GM21737 (cell line): ENCODE results near the gene WIZ.
"Not testable (repeated sequence)": the region's sequence is repeated elsewhere in the genome, so short reads cannot be mapped to it uniquely, and the experiment has no call there.

ENCODE experiments used
- ATAC-seq: cut with Tn5 transposase; IDR thresholded peaks from one replicate; pipeline ENCODE4 v1.9.1; 2021; ENCODE audit warnings: mild to moderate bottlenecking, moderate library complexity; ENCODE audit not compliant: unreplicated experiment

The WIZ gene

GRCh38 chr19:15417699-15418098 is 32.1 kb downstream of the WIZ start:
- no peak for ATAC-seq

DNA sequence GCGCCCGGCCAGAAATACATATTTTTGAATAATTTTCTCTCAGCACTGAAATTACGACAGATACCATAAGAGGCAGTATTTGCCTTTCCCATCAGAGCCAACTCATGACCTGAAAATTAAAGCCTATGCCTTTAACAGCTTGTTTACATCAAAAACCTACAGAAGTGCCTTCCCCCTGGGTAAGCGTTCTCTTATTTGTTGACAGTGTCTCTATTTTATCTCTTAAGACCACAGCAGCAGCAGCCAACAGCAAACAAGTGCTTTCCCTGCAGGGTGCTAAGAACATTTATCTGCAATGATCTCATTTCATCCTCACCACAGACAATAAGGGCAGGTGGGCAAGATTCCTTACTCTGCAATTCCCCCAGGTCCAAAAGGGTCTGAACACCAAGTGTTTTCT is 36.9 kb downstream of the WIZ start:
- no peak for ATAC-seq

GRCh38 chr19:15411351-15411750 is 38.4 kb downstream of the WIZ start:
- not testable (repeated sequence) for ATAC-seq

DNA sequence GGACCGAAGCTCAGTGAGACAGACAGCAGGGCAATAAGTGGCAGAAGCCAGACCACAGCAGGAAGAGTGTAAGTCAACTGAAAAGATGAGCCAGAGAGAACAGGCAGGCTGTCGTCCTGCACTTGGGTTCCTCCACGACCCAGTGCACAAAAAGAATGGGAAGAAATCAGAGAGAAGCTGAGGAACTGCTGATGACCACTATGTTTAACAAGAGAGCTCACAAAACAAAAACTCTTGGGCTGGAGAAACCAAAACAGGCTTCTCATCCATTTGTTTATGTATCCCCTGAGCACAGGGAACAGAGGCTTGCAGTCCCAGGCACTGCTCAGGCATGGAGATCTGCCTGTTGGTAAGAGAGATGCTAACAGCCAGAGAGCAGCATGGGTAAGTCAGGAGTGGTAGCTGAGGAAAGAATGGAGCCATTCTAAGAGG is 45.0 kb downstream of the WIZ start:
- ATAC-seq, result no peak

GRCh38 chr19:15404097-15404779 is 45.5 kb downstream of the WIZ start:
- ATAC-seq, result no peak

DNA sequence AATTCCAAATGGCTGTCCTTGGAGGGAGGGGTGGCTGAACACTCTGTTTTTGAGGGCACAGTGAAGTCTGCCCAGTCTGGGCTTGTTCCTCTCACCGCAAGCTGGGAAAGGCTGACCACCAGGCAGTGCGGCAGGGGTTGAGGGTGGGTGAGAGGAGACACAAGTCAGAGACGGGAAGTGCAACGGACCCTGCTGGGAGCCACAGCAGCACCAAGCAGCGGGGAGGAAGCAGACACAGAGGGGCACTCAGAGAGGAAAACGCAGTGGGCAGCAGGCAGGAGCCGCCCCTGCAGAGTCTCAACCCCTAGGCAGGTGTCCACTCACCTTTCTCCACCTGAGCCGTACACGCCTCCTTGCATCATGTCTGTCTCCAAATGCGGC is 46.6 kb downstream of the WIZ start:
- ATAC-seq, result no peak

DNA sequence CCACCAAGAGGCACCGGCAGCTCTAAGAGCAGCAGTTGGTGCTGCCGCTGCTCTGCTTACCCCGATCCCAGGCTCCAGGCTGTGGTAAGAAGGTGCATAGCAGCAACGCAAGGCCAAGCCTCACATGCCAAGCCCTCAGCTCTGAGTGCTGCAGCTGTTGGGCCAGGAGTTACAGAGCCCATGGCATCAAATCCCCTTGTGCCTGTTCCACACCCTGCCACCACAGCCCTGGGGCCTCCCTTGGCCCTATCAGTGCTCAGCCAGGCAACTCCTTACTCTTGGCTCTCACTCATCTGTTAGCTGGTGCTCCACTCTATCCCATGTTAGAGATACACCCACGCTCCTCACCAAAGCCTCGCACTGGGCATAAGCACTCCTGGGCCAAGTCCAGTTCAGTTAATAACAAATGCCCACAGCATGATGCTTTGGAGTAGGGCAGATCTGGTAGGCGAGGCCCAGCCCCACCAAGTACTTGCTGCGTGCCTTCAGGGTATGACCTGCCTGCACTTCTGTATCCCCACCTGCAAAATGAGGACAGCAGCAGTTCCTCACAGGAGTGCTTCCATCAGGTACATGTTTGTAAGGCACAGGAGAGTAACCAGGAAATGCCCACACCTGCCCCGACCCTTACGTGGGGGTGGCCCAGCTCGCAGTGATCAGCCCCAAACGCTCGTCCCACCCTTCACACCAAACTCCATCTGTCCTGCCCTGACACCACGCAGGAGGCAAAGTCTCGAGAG is 47.2 kb downstream of the WIZ start:
- no peak for ATAC-seq

GRCh38 chr19:15401397-15401710 is 48.4 kb downstream of the WIZ start:
- ATAC-seq, result no peak

DNA sequence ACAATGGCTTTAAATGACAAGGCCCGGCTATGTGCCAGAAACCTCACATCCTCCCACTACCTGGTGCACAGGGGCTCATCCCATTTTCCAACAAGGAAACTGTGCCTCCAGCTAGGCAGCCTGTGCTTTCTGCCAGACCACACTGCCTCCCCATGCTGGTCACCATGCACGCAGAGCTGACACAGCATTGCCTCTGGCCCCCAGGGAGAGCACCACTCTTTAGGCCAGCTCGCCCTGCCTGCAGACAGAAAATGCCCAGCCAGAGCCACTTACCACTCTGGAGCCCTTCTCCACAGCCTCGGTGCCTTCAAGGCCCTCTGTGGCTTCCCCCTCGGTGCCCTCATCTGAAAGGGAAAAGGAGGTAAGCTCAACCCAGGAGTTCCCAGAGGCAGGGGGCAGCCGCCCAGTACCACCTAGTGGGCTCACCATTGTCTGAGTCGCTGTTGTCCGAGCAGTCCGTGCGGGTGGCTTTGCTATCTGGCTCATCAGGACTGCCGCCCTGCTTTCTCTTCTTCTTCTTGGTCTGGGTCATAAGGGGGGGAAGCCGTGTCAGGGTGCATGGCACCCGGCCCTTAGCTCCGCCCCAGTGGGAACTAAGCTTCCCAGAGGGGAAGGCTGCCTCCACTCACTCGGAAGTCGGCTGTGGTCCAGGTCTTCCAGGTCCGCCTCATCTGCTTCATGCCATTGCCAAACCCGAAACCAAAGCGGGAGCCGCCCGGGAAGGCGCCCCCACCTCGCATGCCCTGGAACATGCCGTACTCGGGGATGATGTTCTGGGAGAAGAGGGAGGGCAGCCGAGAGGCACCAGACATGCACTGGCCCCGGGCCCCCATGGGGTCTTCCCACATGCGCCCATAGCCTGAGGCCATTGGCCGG is 49.0 kb downstream of the WIZ start:
- no peak for ATAC-seq

- no peak for ATAC-seq
Observed at GRCh38 chr19:15399635-15400034, 50.1 kb downstream of the WIZ start.

DNA sequence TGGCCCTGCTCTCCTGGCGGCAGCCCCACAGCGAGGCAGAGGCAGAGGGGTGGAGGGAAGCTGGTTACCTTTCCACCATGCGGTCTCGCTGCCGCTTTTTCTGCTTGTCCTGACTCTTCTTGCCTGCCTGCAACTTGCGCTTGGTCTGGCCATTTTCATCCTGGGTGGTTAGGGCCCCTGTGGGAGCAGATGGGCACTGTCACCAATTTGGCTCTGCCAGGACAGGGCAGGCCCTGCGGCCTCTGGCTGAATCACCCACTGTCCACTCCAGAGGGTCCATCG is 50.6 kb downstream of the WIZ start:
- no peak for ATAC-seq

DNA sequence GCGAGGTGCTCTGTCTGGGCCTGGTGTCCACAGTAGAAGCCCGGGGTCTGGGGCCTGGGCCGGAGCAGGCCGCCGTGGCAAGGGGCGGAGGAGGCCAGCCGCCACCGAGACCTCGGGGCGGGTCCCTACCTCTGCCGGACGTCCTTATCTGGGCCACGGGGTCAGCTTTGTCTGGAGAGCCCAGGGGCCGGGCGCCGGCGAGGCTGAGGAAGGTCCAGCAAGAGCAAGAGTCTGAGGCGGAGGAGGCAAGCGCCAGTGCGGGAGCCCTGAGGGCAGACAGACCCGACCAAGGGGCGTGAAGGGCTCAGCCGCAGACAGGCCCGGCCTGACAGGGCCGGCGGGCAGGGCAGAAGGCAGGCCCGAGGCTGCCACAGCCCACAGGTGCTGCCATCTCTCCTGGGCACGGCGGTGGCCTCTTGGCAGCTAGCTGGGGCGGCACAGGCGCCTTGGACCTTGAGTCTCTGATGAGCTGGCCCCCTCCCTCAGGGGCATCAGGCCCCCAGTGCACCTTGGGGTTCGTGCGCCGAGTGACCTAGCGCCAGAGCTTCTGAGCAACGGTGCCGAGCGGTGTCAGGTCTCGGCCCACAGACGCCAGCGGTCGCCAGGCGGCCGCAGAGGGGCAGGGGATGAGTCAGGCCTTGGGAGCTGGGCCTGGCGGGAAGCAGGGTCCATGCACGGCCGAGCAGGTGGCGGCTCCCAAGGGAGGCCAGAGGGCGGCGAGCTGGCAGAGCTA is 51.1 kb downstream of the WIZ start:
- ATAC-seq, result no peak

- no peak for ATAC-seq
Observed at GRCh38 chr19:15397782-15398181, 52.0 kb downstream of the WIZ start.

DNA sequence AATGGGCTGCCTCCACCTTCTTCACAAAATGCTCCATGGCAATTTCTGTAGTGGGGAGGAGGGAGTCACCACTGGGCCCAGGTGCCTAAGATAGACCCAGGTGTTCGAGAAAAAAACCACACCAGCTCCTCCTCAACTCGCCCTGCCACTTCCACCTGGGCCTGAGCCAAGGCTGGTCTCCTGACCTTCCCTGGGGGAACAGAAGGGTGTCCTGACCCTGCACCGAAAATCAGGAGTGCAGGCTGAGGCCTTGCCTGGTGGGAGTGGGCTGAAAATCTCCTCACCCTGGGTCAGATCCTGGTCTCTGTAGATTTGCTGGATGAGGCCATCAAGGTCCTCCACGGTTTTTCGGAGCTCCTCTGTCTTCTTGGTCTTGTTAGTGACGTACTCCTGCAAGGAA is 52.5 kb downstream of the WIZ start:
- ATAC-seq, result no peak

DNA sequence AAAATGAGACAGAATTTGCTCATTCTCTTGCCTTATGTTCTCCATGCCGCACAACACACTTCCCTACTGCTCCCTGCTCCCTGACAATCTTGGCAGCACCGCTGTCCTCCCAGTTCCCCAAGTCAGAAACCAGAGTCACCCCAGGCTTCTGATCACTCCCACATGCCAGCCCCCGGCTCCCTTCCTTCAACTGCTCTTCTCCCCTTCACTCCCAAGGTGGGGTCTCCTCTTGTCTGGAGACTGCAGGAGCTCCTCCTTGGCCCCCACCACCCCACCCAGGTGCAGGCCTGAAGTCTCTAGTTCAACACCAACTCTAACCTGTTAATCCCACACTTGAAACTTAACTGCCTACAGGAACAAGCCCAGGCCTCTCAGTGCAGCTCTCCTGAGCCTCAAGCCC is 53.3 kb downstream of the WIZ start:
- no peak for ATAC-seq

GRCh38 chr19:15395251-15395650 is 54.5 kb downstream of the WIZ start:
- not testable (repeated sequence) for ATAC-seq

- no peak for ATAC-seq
Observed at GRCh38 chr19:15394426-15394825, 55.3 kb downstream of the WIZ start.

DNA sequence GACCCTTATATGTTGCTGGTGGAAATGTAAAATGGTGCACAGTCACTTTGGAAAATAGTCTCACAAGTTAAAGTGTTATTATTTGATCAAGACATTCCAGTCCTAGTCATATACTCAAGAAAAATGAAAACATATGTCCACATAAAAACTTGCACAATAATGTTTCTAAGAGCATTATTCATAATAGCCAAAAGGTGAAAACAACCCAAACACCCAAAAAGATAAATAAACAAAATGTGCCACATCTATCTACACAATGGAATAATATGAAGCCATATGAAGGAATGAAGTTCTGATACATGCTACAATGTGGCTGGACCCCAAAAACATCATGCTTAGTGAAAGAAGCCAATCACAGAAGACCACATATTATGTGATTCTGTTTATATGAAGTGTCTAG is 55.8 kb downstream of the WIZ start:
- no peak for ATAC-seq

DNA sequence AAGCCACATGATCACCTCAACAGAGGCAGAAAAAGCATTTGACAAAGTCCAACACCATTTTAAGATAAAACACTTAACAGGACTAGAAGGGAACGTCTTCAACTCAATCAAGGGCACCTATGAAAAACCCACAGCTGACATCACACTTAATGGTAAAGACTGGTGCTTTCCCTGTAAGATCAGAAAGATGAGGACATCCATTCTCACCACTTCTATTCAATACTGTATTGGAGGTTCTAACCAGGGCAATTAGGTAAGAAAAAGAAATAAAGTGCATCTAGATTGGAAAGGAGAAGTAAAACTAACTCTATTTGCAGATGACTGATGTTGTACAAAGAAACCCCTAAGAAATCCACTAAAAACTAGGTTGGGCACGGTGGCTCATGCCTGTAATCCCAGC is 58.9 kb downstream of the WIZ start:
- ATAC-seq, result no peak

- no peak for ATAC-seq
Observed at GRCh38 chr19:15381864-15382263, 67.9 kb downstream of the WIZ start.

DNA sequence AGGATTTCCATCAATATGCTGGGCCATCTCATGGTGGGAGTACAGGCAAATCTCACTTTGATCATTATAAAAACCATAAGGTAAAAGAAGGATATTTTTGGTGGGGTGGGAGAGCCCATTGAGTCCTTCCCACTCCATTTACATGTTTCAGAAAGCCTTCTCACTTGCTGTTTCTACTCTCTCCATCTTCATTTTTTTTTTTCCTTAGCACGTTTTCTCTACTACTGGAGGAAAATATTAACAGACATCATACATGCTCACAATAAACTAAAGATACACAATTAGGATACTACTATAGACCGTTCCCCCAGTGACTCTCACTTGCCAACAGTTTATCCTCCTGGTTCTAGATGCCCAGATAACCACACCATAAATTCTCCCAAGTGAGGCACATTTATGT is 68.3 kb downstream of the WIZ start:
- ATAC-seq, result no peak
